Adrenal gland (tissue), 5 donors: ENCODE data around the gene SLC26A6.

ENCODE experiments used
- CTCF ChIP-seq, 6 experiments: fragments of 450-650 bp in 4 of 6; fragments of 200-600 bp in 2 of 6; sonication (generic) in 1 of 6; IDR thresholded peaks; 1 replicate in 5 of 6; 2 replicates in 1 of 6; pipeline versions ENCODE4 v1.5.1 to v1.8.0; 2016 to 2021; ENCODE audit warnings: antibody characterized with exemption in 6 of 6, mild to moderate bottlenecking in 2 of 6, moderate library complexity in 1 of 6
- POLR2A ChIP-seq, 2 donors: fragments of 450-650 bp; IDR thresholded peaks; one replicate each; pipeline ENCODE4 v1.6.1; 2017; ENCODE audit warnings: antibody characterized with exemption in 2 of 2, mild to moderate bottlenecking in 2 of 2, moderate library complexity in 1 of 2
- donor health status: DM: no; HTN: no; CAD: no.

GRCh38 chr3:48625600-48625999 lies 9.7 kb downstream of the SLC26A6 start:
- TF ChIP-seq POLR2A (IDR thresholded peaks at IDR 0.05), result no peak
- no peak for TF ChIP-seq CTCF (IDR thresholded peaks at IDR 0.05)
